SK-N-MC (cell line): Measurements from ENCODE around the gene CAPS2.

Experiments used
- EZH2 ChIP-seq: fragments of 200-600 bp; sonication (generic); IDR thresholded peaks from one replicate; pipeline ENCODE4 v1.6.1; 2017; ENCODE audit warnings: antibody characterized with exemption
- POLR2AphosphoS5 ChIP-seq: IDR thresholded peaks from 2 replicates; pipeline ENCODE4 v1.6.1; 2012; ENCODE audit warnings: mild to moderate bottlenecking, low read depth, low read length, borderline replicate concordance

DNA sequence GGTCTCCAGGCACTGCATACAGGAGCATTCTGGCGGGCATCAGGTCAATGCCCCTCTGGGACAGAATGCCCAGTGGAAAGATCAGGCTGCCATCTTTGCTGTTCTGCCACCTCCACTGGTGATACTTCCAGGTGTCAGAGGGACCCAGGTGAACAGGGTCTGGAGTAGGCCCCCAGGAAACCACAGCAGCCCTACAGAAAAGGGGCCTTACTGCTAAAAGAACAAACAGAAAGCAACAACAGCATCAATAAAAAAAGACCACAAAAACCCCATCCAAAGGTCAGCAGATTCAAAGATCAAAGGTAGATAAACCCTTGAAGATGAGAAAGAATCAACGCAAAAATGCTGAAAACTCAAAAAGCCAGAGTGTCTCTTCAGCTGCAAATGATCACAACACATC is 20.3 kb upstream of the CAPS2 start:
- TF ChIP-seq EZH2 (no peak), POLR2AphosphoS5 (no peak)
